PFSK-1 (cell line): ENCODE results near the gene COL19A1.

ENCODE experiments used
- FOXP2 ChIP-seq: optimal IDR thresholded peaks from 2 replicates; pipeline ENCODE3; 2011; ENCODE audit warnings: borderline replicate concordance, control low read depth, inconsistent platforms; ENCODE audit not compliant: insufficient read depth; ENCODE audit errors: extremely low read length, extremely low read depth
- POLR2AphosphoS5 ChIP-seq: IDR thresholded peaks from 2 replicates; pipeline ENCODE4 v1.6.1; 2012; ENCODE audit warnings: low read depth, mild to moderate bottlenecking, control low read depth, low read length, moderate library complexity
- SIN3A ChIP-seq: IDR thresholded peaks from 2 replicates; pipeline ENCODE4 v1.6.1; 2012; ENCODE audit warnings: mild to moderate bottlenecking, low read length, moderate library complexity, borderline replicate concordance; ENCODE audit not compliant: insufficient read depth
- TAF1 ChIP-seq: IDR thresholded peaks from 2 replicates; pipeline ENCODE4 v1.6.1; 2012; ENCODE audit warnings: low read length, control low read depth, borderline replicate concordance; ENCODE audit not compliant: insufficient read depth
- TF ChIP-seq, protein P1 (sequence below), 2 experiments: IDR thresholded peaks; 2 replicates each; pipeline versions ENCODE4 v1.6.1 to v1.8.0; 2011 to 2012; ENCODE audit warnings: low read depth in 2 of 2, low read length in 2 of 2, control low read depth in 1 of 2, inconsistent platforms in 1 of 2, mild to moderate bottlenecking in 1 of 2, moderate library complexity in 1 of 2; ENCODE audit not compliant: insufficient read depth in 1 of 2

The COL19A1 gene

GRCh38 chr6:70124882-70125545 lies 258.7 kb downstream of the COL19A1 start:
- TF ChIP-seq FOXP2, result no peak
- TF ChIP-seq POLR2AphosphoS5, result no peak
- TF ChIP-seq, protein P1, sequence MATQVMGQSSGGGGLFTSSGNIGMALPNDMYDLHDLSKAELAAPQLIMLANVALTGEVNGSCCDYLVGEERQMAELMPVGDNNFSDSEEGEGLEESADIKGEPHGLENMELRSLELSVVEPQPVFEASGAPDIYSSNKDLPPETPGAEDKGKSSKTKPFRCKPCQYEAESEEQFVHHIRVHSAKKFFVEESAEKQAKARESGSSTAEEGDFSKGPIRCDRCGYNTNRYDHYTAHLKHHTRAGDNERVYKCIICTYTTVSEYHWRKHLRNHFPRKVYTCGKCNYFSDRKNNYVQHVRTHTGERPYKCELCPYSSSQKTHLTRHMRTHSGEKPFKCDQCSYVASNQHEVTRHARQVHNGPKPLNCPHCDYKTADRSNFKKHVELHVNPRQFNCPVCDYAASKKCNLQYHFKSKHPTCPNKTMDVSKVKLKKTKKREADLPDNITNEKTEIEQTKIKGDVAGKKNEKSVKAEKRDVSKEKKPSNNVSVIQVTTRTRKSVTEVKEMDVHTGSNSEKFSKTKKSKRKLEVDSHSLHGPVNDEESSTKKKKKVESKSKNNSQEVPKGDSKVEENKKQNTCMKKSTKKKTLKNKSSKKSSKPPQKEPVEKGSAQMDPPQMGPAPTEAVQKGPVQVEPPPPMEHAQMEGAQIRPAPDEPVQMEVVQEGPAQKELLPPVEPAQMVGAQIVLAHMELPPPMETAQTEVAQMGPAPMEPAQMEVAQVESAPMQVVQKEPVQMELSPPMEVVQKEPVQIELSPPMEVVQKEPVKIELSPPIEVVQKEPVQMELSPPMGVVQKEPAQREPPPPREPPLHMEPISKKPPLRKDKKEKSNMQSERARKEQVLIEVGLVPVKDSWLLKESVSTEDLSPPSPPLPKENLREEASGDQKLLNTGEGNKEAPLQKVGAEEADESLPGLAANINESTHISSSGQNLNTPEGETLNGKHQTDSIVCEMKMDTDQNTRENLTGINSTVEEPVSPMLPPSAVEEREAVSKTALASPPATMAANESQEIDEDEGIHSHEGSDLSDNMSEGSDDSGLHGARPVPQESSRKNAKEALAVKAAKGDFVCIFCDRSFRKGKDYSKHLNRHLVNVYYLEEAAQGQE (IDR thresholded peaks at IDR 0.05; ENCODE audit: insufficient read depth in 1 of 2, low read depth in 2 of 2, low read length in 2 of 2), result no peak

DNA sequence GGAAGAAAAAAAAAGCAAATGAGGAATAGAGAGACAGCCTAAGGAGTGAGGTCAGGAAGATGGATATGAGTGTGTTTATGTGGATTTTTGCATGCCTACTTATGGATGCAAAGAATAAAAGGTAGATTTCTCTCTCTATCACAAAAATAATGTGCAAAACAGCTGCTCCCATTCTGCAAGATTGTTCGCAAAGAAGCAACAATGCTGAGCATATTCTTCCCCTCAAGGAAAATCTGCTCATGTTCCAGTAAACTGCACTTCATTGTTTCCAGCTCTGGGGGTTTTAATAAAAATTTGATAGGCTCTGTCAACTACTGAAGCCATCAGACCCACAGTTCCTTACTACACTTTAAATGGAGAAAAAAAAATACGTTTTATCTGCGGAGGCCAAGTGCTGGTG lies 259.2 kb downstream of the COL19A1 start:
- no peak for TF ChIP-seq FOXP2
- no peak for TF ChIP-seq SIN3A
- TF ChIP-seq, protein P1 (IDR thresholded peaks at IDR 0.05; ENCODE audit: insufficient read depth in 1 of 2, low read depth in 2 of 2, low read length in 2 of 2), result no peak
- no peak for TF ChIP-seq TAF1
- TF ChIP-seq POLR2AphosphoS5, result no peak

DNA sequence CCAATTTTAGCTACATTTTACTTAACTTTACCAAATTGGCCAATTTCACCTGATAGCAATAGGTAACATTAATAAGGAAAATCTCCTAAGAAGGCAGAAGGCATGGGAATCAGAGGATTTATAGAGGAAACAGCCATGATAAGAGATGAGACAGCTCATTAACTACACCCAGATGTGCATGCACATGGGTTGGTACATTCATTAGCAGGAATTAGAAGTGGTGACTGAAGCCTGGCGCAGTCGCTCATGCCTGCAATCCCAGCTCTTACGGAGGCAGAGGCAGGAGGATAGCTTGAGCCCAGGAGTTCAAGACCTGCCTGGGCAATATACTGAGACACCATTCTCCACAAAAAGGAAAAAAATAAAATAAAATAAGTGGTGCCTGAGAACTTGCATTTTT lies 263.0 kb downstream of the COL19A1 start:
- TF ChIP-seq, protein P1 (IDR thresholded peaks at IDR 0.05; ENCODE audit: insufficient read depth in 1 of 2, low read depth in 2 of 2, low read length in 2 of 2), result no peak
- TF ChIP-seq SIN3A (no peak), TAF1 (no peak), FOXP2 (no peak), POLR2AphosphoS5 (no peak)

GRCh38 chr6:70130865-70131264 lies 264.5 kb downstream of the COL19A1 start:
- no peak for TF ChIP-seq FOXP2
- TF ChIP-seq POLR2AphosphoS5, result no peak
- no peak for TF ChIP-seq TAF1
- TF ChIP-seq, protein P1 (IDR thresholded peaks at IDR 0.05; ENCODE audit: insufficient read depth in 1 of 2, low read depth in 2 of 2, low read length in 2 of 2), result no peak

DNA sequence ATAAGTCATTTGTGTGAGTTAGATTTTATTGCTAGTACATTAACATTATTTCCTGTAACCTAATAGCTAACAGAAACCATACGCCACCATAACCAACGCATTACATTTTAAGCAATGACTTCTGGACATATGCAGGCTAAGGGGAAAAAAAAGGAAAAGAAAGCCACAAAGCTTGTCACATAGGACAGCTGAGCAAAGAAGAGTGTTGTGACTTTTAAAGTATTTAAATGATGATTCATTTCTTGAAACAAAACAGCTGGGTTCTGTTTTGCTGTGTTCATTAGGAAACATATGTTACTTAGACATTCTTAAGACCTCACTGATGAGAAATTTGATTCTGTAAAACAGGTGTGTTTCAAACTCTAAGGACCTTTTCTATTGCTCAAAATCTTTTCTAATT lies 265.2 kb downstream of the COL19A1 start:
- TF ChIP-seq FOXP2 (no peak), TAF1 (no peak), POLR2AphosphoS5 (no peak), SIN3A (no peak)
- TF ChIP-seq, protein P1 (IDR thresholded peaks at IDR 0.05; ENCODE audit: insufficient read depth in 1 of 2, low read depth in 2 of 2, low read length in 2 of 2), result no peak
